GM23338 (cell line): ENCODE results near the gene BTRC. TPM values are rescaled to one million over a fixed set of nuclear protein-coding genes. Genes with fewer than 3 reads are reported as not detected.
A peak's percentile ranks its signal among the peaks of the same experiment; 100 is the strongest.

Experiments used
- ATAC-seq: fragments of 200-7000 bp; cut with Tn5 transposase; 3 replicates; pipeline ENCODE4 v1.9.1; 2020
- DNase-seq: peaks from one replicate; pipeline ENCODE4 v3.0.0-alpha.2; 2015; ENCODE audit warnings: low spot score
- H2AFZ ChIP-seq: fragments of 200-600 bp; sonication (generic); 2 replicates; pipeline ENCODE4 v1.8.0; 2016; ENCODE audit warnings: antibody characterized with exemption, mild to moderate bottlenecking, moderate library complexity
- H3F3A ChIP-seq: fragments of 200-600 bp; sonication (generic); replicated peaks from 2 replicates; pipeline ENCODE4 v1.8.0; 2017; ENCODE audit warnings: antibody characterized with exemption, mixed run types, low read depth
- H3K27ac ChIP-seq: fragments of 200-600 bp; sonication (generic); 2 replicates; pipeline ENCODE4 v1.6.1; 2016; ENCODE audit warnings: low read depth
- H3K27me3 ChIP-seq: fragments of 200-600 bp; sonication (generic); 2 replicates; pipeline ENCODE4 v1.8.0; 2016; ENCODE audit warnings: mild to moderate bottlenecking, mixed run types, moderate library complexity; ENCODE audit not compliant: insufficient read depth
- H3K36me3 ChIP-seq: fragments of 200-600 bp; sonication (generic); 2 replicates; pipeline ENCODE4 v1.8.0; 2016; ENCODE audit warnings: mild to moderate bottlenecking; ENCODE audit not compliant: insufficient read depth
- H3K4me1 ChIP-seq: fragments of 200-600 bp; sonication (generic); 2 replicates; pipeline ENCODE4 v1.8.0; 2016; ENCODE audit warnings: mild to moderate bottlenecking, moderate library complexity; ENCODE audit not compliant: insufficient read depth
- H3K4me2 ChIP-seq: fragments of 200-600 bp; sonication (generic); 2 replicates; pipeline ENCODE4 v1.7.1; 2017; ENCODE audit warnings: mixed run types
- H3K4me3 ChIP-seq: fragments of 200-600 bp; sonication (generic); 2 replicates; pipeline ENCODE4 v1.6.1; 2016; ENCODE audit warnings: mixed run types
- H3K79me2 ChIP-seq: fragments of 200-600 bp; sonication (generic); replicated peaks from 2 replicates; pipeline ENCODE4 v1.8.0; 2017; ENCODE audit warnings: mild to moderate bottlenecking; ENCODE audit not compliant: insufficient read depth
- H3K9me2 ChIP-seq: fragments of 200-600 bp; sonication (generic); 2 replicates; pipeline ENCODE4 v1.8.0; 2017; ENCODE audit not compliant: insufficient read depth
- H4K20me1 ChIP-seq: fragments of 200-600 bp; sonication (generic); replicated peaks from 2 replicates; pipeline ENCODE4 v1.8.0; 2017; ENCODE audit warnings: mild to moderate bottlenecking; ENCODE audit not compliant: insufficient read depth
- H3K27ac Mint-ChIP-seq: 2 replicates; pipeline ENCODE4 v1.8.0; 2020; ENCODE audit warnings: inconsistent platforms, mild to moderate bottlenecking, moderate library complexity, mixed read lengths
- H3K27me3 Mint-ChIP-seq: 3 replicates; pipeline ENCODE4 v1.8.0; 2022; ENCODE audit warnings: low read depth, mild to moderate bottlenecking, moderate library complexity, mixed read lengths, inconsistent platforms; ENCODE audit not compliant: insufficient read depth, poor library complexity
- H3K36me3 Mint-ChIP-seq: 3 replicates; pipeline ENCODE4 v1.8.0; 2021; ENCODE audit warnings: low read depth, mild to moderate bottlenecking, inconsistent platforms, moderate library complexity, mixed read lengths
- H3K4me1 Mint-ChIP-seq: 3 replicates; pipeline ENCODE4 v1.8.0; 2020; ENCODE audit warnings: mild to moderate bottlenecking, inconsistent platforms, mixed read lengths
- H3K4me3 Mint-ChIP-seq: 3 replicates; pipeline ENCODE4 v1.8.0; 2021; ENCODE audit warnings: moderate library complexity, mild to moderate bottlenecking, inconsistent platforms, mixed read lengths
- H3K9me3 Mint-ChIP-seq: 3 replicates; pipeline ENCODE4 v1.8.0; 2020; ENCODE audit warnings: moderate library complexity, mild to moderate bottlenecking, inconsistent platforms, mixed read lengths
- CREB1 ChIP-seq: fragments of 250-450 bp; sonication (Bioruptor Pico); IDR thresholded peaks from 2 replicates; pipeline ENCODE4 v1.5.0; 2020; ENCODE audit warnings: low read depth, mild to moderate bottlenecking, moderate library complexity
- ETS1 ChIP-seq: IDR thresholded peaks from 2 replicates; pipeline ENCODE4 v1.6.1; 2016; ENCODE audit warnings: antibody characterized with exemption
- EZH2 ChIP-seq: fragments of 200-600 bp; sonication (generic); IDR thresholded peaks from one replicate; pipeline ENCODE4 v1.8.0; 2017; ENCODE audit warnings: antibody characterized with exemption, mild to moderate bottlenecking, low read depth; ENCODE audit not compliant: unreplicated experiment
- EZH2phosphoT487 ChIP-seq: fragments of 200-600 bp; sonication (generic); IDR thresholded peaks from one replicate; pipeline ENCODE4 v1.8.1; 2018; ENCODE audit warnings: antibody characterized with exemption; ENCODE audit not compliant: unreplicated experiment
- JUNB ChIP-seq: IDR thresholded peaks from one replicate; pipeline ENCODE4 v1.6.1; 2016; ENCODE audit warnings: antibody characterized with exemption; ENCODE audit not compliant: unreplicated experiment
- NANOG ChIP-seq: IDR thresholded peaks from 2 replicates; pipeline ENCODE4 v1.6.1; 2016; ENCODE audit warnings: antibody characterized with exemption, borderline replicate concordance
- POLR2AphosphoS5 ChIP-seq: IDR thresholded peaks from 2 replicates; pipeline ENCODE4 v1.6.1; 2016; ENCODE audit warnings: antibody characterized with exemption, low read depth
- REST ChIP-seq: IDR thresholded peaks from one replicate; pipeline ENCODE4 v1.6.1; 2018; ENCODE audit warnings: antibody characterized with exemption; ENCODE audit not compliant: unreplicated experiment
- STAT1 ChIP-seq: IDR thresholded peaks from one replicate; pipeline ENCODE4 v1.6.1; 2016; ENCODE audit warnings: antibody characterized with exemption; ENCODE audit not compliant: unreplicated experiment
- ZNF114 ChIP-seq: fragments of 250-450 bp; sonication (Bioruptor Pico); IDR thresholded peaks from 2 replicates; pipeline ENCODE4 v1.5.0; 2020; ENCODE audit warnings: mild to moderate bottlenecking, moderate library complexity
- ZNF331 ChIP-seq: fragments of 250-450 bp; sonication (Bioruptor Pico); IDR thresholded peaks from 2 replicates; pipeline ENCODE4 v1.5.0; 2020; ENCODE audit warnings: low read depth, mild to moderate bottlenecking, moderate library complexity
- polyA plus RNA-seq: library from polyadenylated mRNA; unstranded; fragments of >200 nt; fragmentation: Nextera tagmentation; extraction: Ambion mirVana; gene quantifications from 2 replicates; pipeline ENCODE4 v1.2.1, GENCODE V29; 2016
- total RNA-seq: library from RNA; depleted of rRNA; stranded (reverse); fragments of >200 nt; shearing (Covaris generic); gene quantifications from 2 replicates; pipeline ENCODE4 v1.2.3, GENCODE V29; 2014

BTRC gene
- total and polyA plus RNA-seq, 2 experiments from 2014 or later, result 10.0 to 17.5 TPM

GRCh38 chr10:101565370-101565900, 211.5 kb downstream of the BTRC start:
- Mint-ChIP-seq H3K27me3 (peaks cover 41% of the 10 kb centered on the region), H3K36me3 (no peaks in the 10 kb centered on the region; the same call in 2 of the 3 replicates), H3K9me3 (no peaks in the 10 kb centered on the region; the same call in 2 of the 3 replicates), H3K4me3 (no peak overlapping the region), H3K4me1 (peaks cover 16% of the 10 kb centered on the region), H3K27ac (no peak overlapping the region)
- H3K36me3 ChIP-seq, result no peaks in the 10 kb centered on the region; the same call in 1 of the 2 replicates
- no peaks in the 10 kb centered on the region for H3K79me2 ChIP-seq
- no peak overlapping the region for H3K4me2 ChIP-seq
- H3K27ac ChIP-seq, result no peak overlapping the region
- no peak overlapping the region for H3K4me3 ChIP-seq
- peaks cover 6% of the 10 kb centered on the region; the same call in 1 of the 2 replicates for H3F3A ChIP-seq
- no peak for DNase-seq
- TF ChIP-seq STAT1, result no peak
- TF ChIP-seq ZNF114 (CRISPR knock-in tag), result no peak
- no peak for TF ChIP-seq ETS1
- TF ChIP-seq EZH2phosphoT487, result no peak
- no peak for TF ChIP-seq NANOG
- TF ChIP-seq EZH2, result no peak
- TF ChIP-seq ZNF331 (CRISPR knock-in tag), result no peak
- TF ChIP-seq JUNB, result no peak
- H4K20me1 ChIP-seq, result no peaks in the 10 kb centered on the region
- no peaks in the 10 kb centered on the region for H3K9me2 ChIP-seq
- H3K4me1 ChIP-seq, result peaks cover 11% of the 10 kb centered on the region; the same call in 1 of the 2 replicates
- peaks cover 46% of the 10 kb centered on the region for H3K27me3 ChIP-seq
- ATAC-seq, result no peak
- no peak overlapping the region for H2AFZ ChIP-seq

GRCh38 chr10:101565936-101566332, 212.0 kb downstream of the BTRC start:
- H3F3A ChIP-seq, result peaks cover 6% of the 10 kb centered on the region; the same call in 1 of the 2 replicates
- no peak for DNase-seq
- H3K36me3 ChIP-seq, result no peaks in the 10 kb centered on the region; the same call in 1 of the 2 replicates
- no peak for ATAC-seq
- H3K4me3 ChIP-seq, result peak overlapping the region; percentile 49
- peaks cover 20% of the 10 kb centered on the region for H3K4me1 Mint-ChIP-seq
- peaks cover 51% of the 10 kb centered on the region for H3K27me3 ChIP-seq
- no peaks in the 10 kb centered on the region for H3K79me2 ChIP-seq
- H3K4me2 ChIP-seq, result peak overlapping the region; percentile 77; the same call in 1 of the 2 replicates
- H3K9me3 Mint-ChIP-seq, result no peaks in the 10 kb centered on the region; the same call in 2 of the 3 replicates
- H3K9me2 ChIP-seq, result no peaks in the 10 kb centered on the region
- TF ChIP-seq REST (no peak), ETS1 (no peak), ZNF331 (CRISPR knock-in tag) (no peak), STAT1 (no peak), POLR2AphosphoS5 (no peak), CREB1 (CRISPR knock-in tag) (no peak), EZH2 (no peak), ZNF114 (CRISPR knock-in tag) (no peak)
- H2AFZ ChIP-seq, result peak overlapping the region; percentile 74
- peaks cover 11% of the 10 kb centered on the region; the same call in 1 of the 2 replicates for H3K4me1 ChIP-seq
- no peak overlapping the region for H3K27ac ChIP-seq
- no peak overlapping the region for H3K27ac Mint-ChIP-seq
- no peaks in the 10 kb centered on the region for H4K20me1 ChIP-seq
- H3K4me3 Mint-ChIP-seq, result no peak overlapping the region; the same call in 2 of the 3 replicates
- H3K36me3 Mint-ChIP-seq, result no peaks in the 10 kb centered on the region; the same call in 2 of the 3 replicates
- peaks cover 45% of the 10 kb centered on the region for H3K27me3 Mint-ChIP-seq
